ENCODE data around the gene MELK. TPM values are rescaled to one million over a fixed set of nuclear protein-coding genes. Genes with fewer than 3 reads are reported as not detected.

MELK gene
- total RNA-seq, 2 experiments from 2014 or later = 47.9 to 58.7 TPM

- ChIA-PET CTCF (ENCODE audit: unreplicated experiment) (no interaction called here), POLR2A (interaction anchor here (0.7 to 1.3 kb wide), 2 partner anchors 31 to 689 kb away, joined by 4 read pairs; no protein-coding TSS in a partner anchor)
- Histone ChIP-seq H3K4me2 (ENCODE audit: low read length) (no peak overlapping the region), H2AFZ (ENCODE audit: low read length) (no peak overlapping the region), H3K4me3 (ENCODE audit: low read depth, low read length, poor library complexity, severe bottlenecking) (no peak overlapping the region), H3K9me2 (ENCODE audit: insufficient read depth, low read length) (no peaks in the 10 kb centered on the region), H4K20me1 (ENCODE audit: insufficient read depth, low read length) (no peaks in the 10 kb centered on the region), H3K27ac (ENCODE audit: low read depth, low read length, poor library complexity, severe bottlenecking) (no peak overlapping the region), H3K4me1 (ENCODE audit: insufficient read depth, low read length, poor library complexity, severe bottlenecking) (peaks cover 2% of the 10 kb centered on the region), H3K36me3 (ENCODE audit: insufficient read depth, low read length) (peaks cover 93% of the 10 kb centered on the region), H3K79me2 (ENCODE audit: insufficient read depth, low read depth, low read length) (no peaks in the 10 kb centered on the region), H3K9me3 (ENCODE audit: low read length) (no peaks in the 10 kb centered on the region)
- DNase-seq (ENCODE audit: low spot score) = no peak
- intact Hi-C loops (cut with micrococcal nuclease; ENCODE audit: unreplicated experiment) = no loop called here
- BruUV-seq (replicated peaks) = no TSS peak
- no peak for TF ChIP-seq EZH2phosphoT487 (IDR thresholded peaks at IDR 0.05; ENCODE audit: borderline replicate concordance, low read depth, low read length)
- no peak for TF ChIP-seq CTCF (conservative IDR thresholded peaks at IDR 0.05; ENCODE audit: low read length)
Measured at GRCh38 chr9:36671561-36671960, 98.9 kb downstream of the MELK start.

- TF ChIP-seq CTCF (conservative IDR thresholded peaks at IDR 0.05; ENCODE audit: low read length) = no peak
- TF ChIP-seq EZH2phosphoT487 (IDR thresholded peaks at IDR 0.05; ENCODE audit: borderline replicate concordance, low read depth, low read length) = no peak
- Histone ChIP-seq H3K4me1 (ENCODE audit: insufficient read depth, low read length, poor library complexity, severe bottlenecking) (no peaks in the 10 kb centered on the region), H3K9me3 (ENCODE audit: low read length) (peaks cover 9% of the 10 kb centered on the region; the same call in 1 of the 2 replicates), H3K9me2 (ENCODE audit: insufficient read depth, low read length) (no peaks in the 10 kb centered on the region), H3K27ac (ENCODE audit: low read depth, low read length, poor library complexity, severe bottlenecking) (no peak overlapping the region), H3K4me3 (ENCODE audit: low read depth, low read length, poor library complexity, severe bottlenecking) (no peak overlapping the region), H3K79me2 (ENCODE audit: insufficient read depth, low read depth, low read length) (no peaks in the 10 kb centered on the region), H2AFZ (ENCODE audit: low read length) (no peak overlapping the region), H3K36me3 (ENCODE audit: insufficient read depth, low read length) (peaks cover 94% of the 10 kb centered on the region), H4K20me1 (ENCODE audit: insufficient read depth, low read length) (no peaks in the 10 kb centered on the region), H3K4me2 (ENCODE audit: low read length) (no peak overlapping the region)
- ChIA-PET POLR2A (no interaction called here), CTCF (ENCODE audit: unreplicated experiment) (no interaction called here)
- no TSS peak for BruUV-seq (replicated peaks)
- no peak for DNase-seq (ENCODE audit: low spot score)
- intact Hi-C loops (cut with micrococcal nuclease; ENCODE audit: unreplicated experiment) = no loop called here
Measured at GRCh38 chr9:36676091-36676490, 103.4 kb downstream of the MELK start.

- no peak for TF ChIP-seq CTCF (conservative IDR thresholded peaks at IDR 0.05; ENCODE audit: low read length)
- no peak for TF ChIP-seq EZH2phosphoT487 (IDR thresholded peaks at IDR 0.05; ENCODE audit: borderline replicate concordance, low read depth, low read length)
- H4K20me1 ChIP-seq (ENCODE audit: insufficient read depth, low read length) = no peaks in the 10 kb centered on the region
- no peak overlapping the region for H3K27ac ChIP-seq (ENCODE audit: low read depth, low read length, poor library complexity, severe bottlenecking)
- no peak overlapping the region for H2AFZ ChIP-seq (ENCODE audit: low read length)
- no peaks in the 10 kb centered on the region for H3K9me2 ChIP-seq (ENCODE audit: insufficient read depth, low read length)
- no peak for DNase-seq (ENCODE audit: low spot score)
- ChIA-PET CTCF (ENCODE audit: unreplicated experiment) (no interaction called here), POLR2A (interaction anchor here (0.6 to 0.7 kb wide), 2 partner anchors 121 to 510 kb away, joined by 3 read pairs; no protein-coding TSS in a partner anchor)
- H3K36me3 ChIP-seq (ENCODE audit: insufficient read depth, low read length) = peaks cover 85% of the 10 kb centered on the region
- no peaks in the 10 kb centered on the region for H3K79me2 ChIP-seq (ENCODE audit: insufficient read depth, low read depth, low read length)
- peaks cover 14% of the 10 kb centered on the region; the same call in 1 of the 2 replicates for H3K9me3 ChIP-seq (ENCODE audit: low read length)
- no TSS peak for BruUV-seq (replicated peaks)
- H3K4me1 ChIP-seq (ENCODE audit: insufficient read depth, low read length, poor library complexity, severe bottlenecking) = no peaks in the 10 kb centered on the region
- intact Hi-C loops (cut with micrococcal nuclease; ENCODE audit: unreplicated experiment) = no loop called here
- H3K4me3 ChIP-seq (ENCODE audit: low read depth, low read length, poor library complexity, severe bottlenecking) = no peak overlapping the region
- no peak overlapping the region for H3K4me2 ChIP-seq (ENCODE audit: low read length)
Measured at GRCh38 chr9:36676778-36677485, 104.2 kb downstream of the MELK start.

Measured in OCI-LY7 (cell line).